GM12878 (cell line): ENCODE results near the gene GTPBP3. TPM values are rescaled to one million over a fixed set of nuclear protein-coding genes. Genes with fewer than 3 reads are reported as not detected.
"Not testable (repeated sequence)": the region's sequence is repeated elsewhere in the genome, so short reads cannot be mapped to it uniquely, and the experiment has no call there.

Experiments used
- ATAC-seq: fragments of 200-7000 bp; cut with Tn5 transposase; 3 replicates; pipeline ENCODE4 v1.9.1; 2020; ENCODE audit warnings: mild to moderate bottlenecking, moderate library complexity
- BruUV-seq: library from RNA; stranded (reverse); fragments of 400-500 nt; replicated peaks from 2 replicates; lab custom pipeline; 2021; lab: Mats Ljungman, UMichigan
- CTCF ChIA-PET: fragments of 300-600 bp; sonication (Branson Sonifier 250); formaldehyde crosslinking; extraction: SDS; loops from one replicate; lab custom pipeline; 2021; ENCODE audit warnings: inconsistent platforms; lab: Yijun Ruan, JAX
- POLR2A ChIA-PET: fragments of 350-600 bp; formaldehyde crosslinking; extraction: SDS; loops from one replicate; lab custom pipeline; 2021; ENCODE audit warnings: inconsistent platforms; lab: Charles Lee
- RAD21 ChIA-PET: fragments of 300-600 bp; sonication (Branson Sonifier 250); formaldehyde crosslinking; loops from one replicate; lab custom pipeline; 2023; ENCODE audit warnings: antibody characterized with exemption; ENCODE audit not compliant: unreplicated experiment; lab: Charles Lee
- SMC1A ChIA-PET: fragments of 300-600 bp; sonication (Branson Sonifier 250); formaldehyde crosslinking; loops from one replicate; lab custom pipeline; 2023; ENCODE audit not compliant: unreplicated experiment, uncharacterized antibody; lab: Charles Lee
- DNase-seq: peaks from one replicate; pipeline ENCODE4 v3.0.0-alpha.2; 2011; ENCODE audit warnings: low read depth, low spot score
- FAIRE-seq: peaks from 3 replicates; lab custom pipeline; 2011; peaks lifted over from hg19 to GRCh38; lab: Jason Lieb, UNC
- H2AFZ ChIP-seq: 2 replicates; pipeline ENCODE4 v1.6.0; 2011; ENCODE audit warnings: low read depth, low read length, control low read depth; ENCODE audit not compliant: control insufficient read depth
- H3K27ac ChIP-seq: 2 replicates; pipeline ENCODE4 v1.5.1; 2011; ENCODE audit warnings: control low read depth; ENCODE audit not compliant: control insufficient read depth, insufficient read depth
- H3K27me3 ChIP-seq, 2 experiments: replicated peaks in 1 of 2; 2 replicates each; pipeline versions ENCODE4 v1.6.0 to v1.6.1; 2011; ENCODE audit warnings: low read length in 1 of 2; ENCODE audit not compliant: control insufficient read depth in 2 of 2, insufficient read depth in 2 of 2
- H3K36me3 ChIP-seq, 2 experiments: 2 replicates each; pipeline ENCODE4 v1.5.1; 2011; ENCODE audit warnings: low read length in 1 of 2; ENCODE audit not compliant: control insufficient read depth in 2 of 2, insufficient read depth in 2 of 2
- H3K4me1 ChIP-seq: 2 replicates; pipeline ENCODE4 v1.6.1; 2011; ENCODE audit warnings: mild to moderate bottlenecking, low read length, moderate library complexity, mixed read lengths; ENCODE audit not compliant: control insufficient read depth, insufficient read depth
- H3K4me2 ChIP-seq: 2 replicates; pipeline ENCODE4 v1.6.0; 2011; ENCODE audit warnings: control low read depth; ENCODE audit not compliant: control insufficient read depth, insufficient read depth
- H3K4me3 ChIP-seq: fragments of 200-600 bp; sonication (generic); 2 replicates; pipeline ENCODE4 v1.5.1; 2016
- H3K79me2 ChIP-seq: 2 replicates; pipeline ENCODE4 v1.6.0; 2011; ENCODE audit warnings: low read length; ENCODE audit not compliant: control insufficient read depth, insufficient read depth
- H3K9ac ChIP-seq: 2 replicates; pipeline ENCODE4 v1.8.0; 2011; ENCODE audit warnings: low read length, control low read depth, mixed read lengths; ENCODE audit not compliant: control insufficient read depth, insufficient read depth
- H3K9me3 ChIP-seq: replicated peaks from 3 replicates; pipeline ENCODE4 v1.5.1; 2011; ENCODE audit warnings: mild to moderate bottlenecking, low read length; ENCODE audit not compliant: control insufficient read depth, insufficient read depth
- H4K20me1 ChIP-seq: 2 replicates; pipeline ENCODE4 v1.6.0; 2011; ENCODE audit not compliant: control insufficient read depth, insufficient read depth
- FOXK2 ChIP-seq: fragments of 450-650 bp; IDR thresholded peaks from 2 replicates; pipeline ENCODE4 v1.6.1; 2017; ENCODE audit warnings: mild to moderate bottlenecking, moderate library complexity
- NFXL1 ChIP-seq: fragments of 450-650 bp; IDR thresholded peaks from 2 replicates; pipeline ENCODE4 v1.6.1; 2017; ENCODE audit warnings: antibody characterized with exemption, mild to moderate bottlenecking, borderline replicate concordance
- NR2C2 ChIP-seq: IDR thresholded peaks from 2 replicates; pipeline ENCODE4 v1.6.1; 2011; ENCODE audit warnings: borderline replicate concordance, low read depth; ENCODE audit not compliant: control insufficient read depth, insufficient read length
- TCF12 ChIP-seq: IDR thresholded peaks from 2 replicates; pipeline ENCODE4 v1.6.1; 2011; ENCODE audit warnings: low read depth, mild to moderate bottlenecking, low read length
- ZNF384 ChIP-seq: IDR thresholded peaks from 2 replicates; pipeline ENCODE4 v1.6.1; 2012; ENCODE audit warnings: low read depth, mild to moderate bottlenecking, low read length, improper control_type of control experiment, borderline replicate concordance
- WGBS: methylation state at CpG from one replicate; pipeline ENCODE4 v1.1.6; 2016; ENCODE audit warnings: low lambda C conversion rate; ENCODE audit not compliant: insufficient replicate concordance, insufficient coverage; ENCODE audit errors: missing lambda C conversion rate; 5-methylcytosine and 5-hydroxymethylcytosine counted together
- in situ Hi-C: fragments of 300-500 bp; cut with MboI; formaldehyde crosslinking; loops from 9 replicates; pipeline ENCODE4 v1.14.3; 2018; ENCODE audit warnings: mixed read lengths
- intact Hi-C: fragments of 100-400 bp; cut with micrococcal nuclease; formaldehyde crosslinking; loops from one replicate; pipeline ENCODE4 v1.14.2; 2022; ENCODE audit not compliant: unreplicated experiment
- polyA plus RNA-seq, 11 experiments: library from polyadenylated mRNA; depleted of rRNA in 4 of 11; unstranded in 6 of 11; stranded (reverse) in 5 of 11; fragments of >200 nt; fragmentation: Nextera tagmentation in 4 of 11; fragmentation: Illumina TruSeq in 1 of 11; extraction: Ambion mirVana in 4 of 11; extraction: Trizol in 1 of 11; gene quantifications; 1 replicate in 1 of 11; 2 replicates in 10 of 11; pipeline versions ENCODE4 v1.2.1 to v1.2.3, GENCODE V29; 2011 to 2016; ENCODE audit warnings: inconsistent platforms in 2 of 11, missing spikeins in 2 of 11, low read depth in 1 of 11
- total RNA-seq, 4 experiments: library from RNA; depleted of rRNA in 3 of 4; stranded (reverse); fragments of >200 nt in 3 of 4; fragmentation: Illumina TruSeq in 1 of 4; extraction: Trizol in 1 of 4; gene quantifications; 2 replicates each; pipeline versions ENCODE4 v1.2.1 to v1.2.3, GENCODE V29; 2013 to 2021

The GTPBP3 gene
- total and polyA plus RNA-seq, 10 of the 15 experiments (the other 5 are each of a cell fraction or from before 2014, with no cell fraction given) = 2.9 to 46.8 (median 15.4) TPM

GRCh38 chr19:17359905-17360800 lies 22.8 kb downstream of the GTPBP3 start (continued):
- no peak for TF ChIP-seq TCF12
- TF ChIP-seq ZNF384 = no peak
- no peak for TF ChIP-seq FOXK2
- TF ChIP-seq NFXL1 = no peak
- TF ChIP-seq NR2C2 = no peak
- TF ChIP-seq, all 136 proteins: peak for 0

- H3K9ac ChIP-seq, H3K36me3 ChIP-seq, H2AFZ ChIP-seq, FAIRE-seq, H3K4me3 ChIP-seq, BruUV-seq, POLR2A ChIA-PET, H3K27me3 ChIP-seq, SMC1A ChIA-PET, H3K4me2 ChIP-seq, H3K4me1 ChIP-seq, H3K27ac ChIP-seq, in situ Hi-C loops, intact Hi-C loops, H3K9me3 ChIP-seq, DNase-seq, H4K20me1 ChIP-seq, RAD21 ChIA-PET, ATAC-seq, H3K79me2 ChIP-seq: not testable (repeated sequence)
- CTCF ChIA-PET = interaction anchor here (1.0 to 1.3 kb wide), 2 partner anchors 18 to 25 kb away, joined by 3 to 4 read pairs; no protein-coding TSS in a partner anchor
- WGBS = 78% methylated on average over 20 of the region's 20 CpGs
Measured at GRCh38 chr19:17363852-17364605, 26.7 kb downstream of the GTPBP3 start.
